GM20431 (cell line): Measurements from ENCODE around the gene PLAC8L1.
"Not testable (repeated sequence)": the region's sequence is repeated elsewhere in the genome, so short reads cannot be mapped to it uniquely, and the experiment has no call there.

Experiments
- in situ Hi-C: fragments of 300-500 bp; cut with MseI, MboI; formaldehyde crosslinking; loops from one replicate; pipeline ENCODE4 v1.15.0; 2020; ENCODE audit warnings: low sequenced_read_pairs; ENCODE audit not compliant: unreplicated experiment

The PLAC8L1 gene, protein sequence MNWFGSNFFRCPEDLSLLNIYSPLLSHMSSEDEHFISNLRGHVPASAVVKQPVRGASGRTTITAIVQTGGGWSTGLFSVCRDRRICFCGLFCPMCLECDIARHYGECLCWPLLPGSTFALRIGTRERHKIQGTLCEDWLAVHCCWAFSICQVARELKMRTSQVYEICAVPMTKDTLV

DNA sequence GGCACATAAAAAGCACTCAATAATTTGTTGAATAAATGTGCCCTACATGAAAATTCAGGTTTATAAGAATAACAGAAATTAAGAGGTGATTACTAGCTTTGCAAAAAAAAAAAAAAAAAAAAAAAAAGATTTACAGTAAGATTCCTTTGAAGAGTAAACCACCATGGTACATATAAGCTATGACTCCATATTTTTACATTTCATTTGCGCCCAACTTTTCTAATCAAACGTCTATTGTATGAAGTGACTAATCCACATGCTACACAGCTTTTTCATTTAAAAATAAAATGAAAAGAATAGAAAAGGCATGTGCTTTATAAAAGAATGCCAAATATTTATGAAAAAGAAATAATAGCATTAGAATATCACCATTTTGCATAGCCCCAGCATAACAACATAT lies at the start of gene PLAC8L1:
Gene PLAC8L1, minus strand, starts transcription at position 101 of the 400 bp plus-strand sequence. CDS start 1,266 bp downstream, outside the sequence.
- in situ Hi-C loops = no loop called here

DNA sequence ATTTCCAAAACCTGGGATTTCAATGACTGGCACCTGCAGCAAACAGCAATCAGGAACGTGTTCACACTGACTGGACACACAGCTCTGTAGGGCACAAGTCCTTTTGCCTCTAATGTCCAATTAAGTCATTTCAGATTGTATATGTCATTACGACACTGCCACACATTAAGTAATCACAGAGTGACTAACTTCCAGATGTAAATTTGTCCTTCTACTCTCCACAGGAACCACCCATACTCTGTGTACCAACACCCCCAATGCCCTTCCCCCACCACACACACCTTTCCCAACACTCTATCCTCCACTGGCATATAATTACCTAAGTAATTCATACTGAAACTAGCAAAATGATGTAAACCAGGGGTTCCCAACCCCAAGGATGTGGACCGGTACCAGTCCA lies 46.6 kb upstream of the PLAC8L1 start:
- in situ Hi-C loops = no loop called here

DNA sequence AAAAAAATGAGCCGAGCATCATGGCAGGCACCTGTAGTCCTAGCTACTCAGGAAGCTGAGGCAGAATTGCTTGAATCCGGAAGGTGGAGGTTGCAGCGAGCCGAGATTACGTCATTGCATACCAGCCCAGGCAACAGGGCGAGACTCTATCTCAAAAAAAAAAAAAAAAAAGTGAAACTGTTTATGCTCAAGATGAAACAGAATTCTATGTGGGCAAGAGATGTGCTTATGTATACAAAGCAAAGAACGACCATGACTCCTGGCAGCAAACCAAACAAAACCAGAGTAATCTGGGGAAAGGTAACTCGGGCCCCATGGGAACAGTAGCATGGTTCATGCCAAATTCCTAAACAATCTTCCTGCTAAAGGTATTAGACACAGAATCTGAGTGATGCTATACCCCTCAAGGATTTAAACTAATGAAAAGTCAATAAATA lies 32.6 kb upstream of the PLAC8L1 start:
- in situ Hi-C loops = no loop called here

DNA sequence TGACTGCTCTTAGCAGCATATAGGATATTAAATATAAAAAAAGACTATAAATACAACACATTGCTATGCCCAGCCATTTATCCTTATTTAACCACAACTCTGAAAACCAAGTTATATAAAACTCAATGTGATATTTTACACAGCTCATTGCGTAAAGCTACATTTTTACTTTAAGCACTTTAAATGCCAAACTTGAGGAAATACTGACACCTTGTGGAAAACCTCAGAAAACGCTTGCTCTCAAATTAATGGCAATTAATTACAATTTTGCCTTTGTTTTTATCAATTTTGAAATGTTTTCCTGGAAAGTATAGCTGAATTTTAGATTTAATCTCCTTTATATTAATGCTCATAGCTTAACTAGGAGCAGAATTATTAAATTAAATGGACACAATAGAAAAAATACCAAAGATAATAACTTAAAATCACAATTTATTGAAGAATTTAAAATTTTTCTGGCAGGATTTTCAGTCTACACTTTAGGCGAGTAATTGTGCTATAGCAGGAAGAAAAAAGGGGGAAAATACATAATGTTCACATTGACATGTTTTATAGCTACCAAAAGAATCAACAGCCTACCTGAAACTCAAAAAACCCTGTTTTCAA lies 25.2 kb upstream of the PLAC8L1 start:
- in situ Hi-C loops = no loop called here

DNA sequence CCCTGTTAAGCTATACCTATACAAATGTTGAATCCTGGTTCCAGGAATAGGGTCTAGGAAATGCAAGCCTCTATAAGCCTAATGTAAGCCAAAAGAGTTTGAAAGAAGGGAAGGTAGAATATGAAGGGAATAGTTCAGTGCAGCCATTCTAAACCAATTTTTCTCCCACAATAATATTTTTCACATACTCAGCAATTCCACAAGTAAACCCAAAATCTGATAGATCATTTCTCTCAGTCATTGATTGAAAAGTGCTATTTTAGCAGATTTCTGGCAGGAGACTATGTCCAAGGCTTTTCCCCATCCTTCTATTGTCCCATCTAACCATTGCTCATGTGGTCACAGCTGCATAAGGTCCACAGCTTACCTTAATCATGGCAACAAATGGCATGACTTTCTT lies 20.7 kb upstream of the PLAC8L1 start:
- in situ Hi-C loops = no loop called here

DNA sequence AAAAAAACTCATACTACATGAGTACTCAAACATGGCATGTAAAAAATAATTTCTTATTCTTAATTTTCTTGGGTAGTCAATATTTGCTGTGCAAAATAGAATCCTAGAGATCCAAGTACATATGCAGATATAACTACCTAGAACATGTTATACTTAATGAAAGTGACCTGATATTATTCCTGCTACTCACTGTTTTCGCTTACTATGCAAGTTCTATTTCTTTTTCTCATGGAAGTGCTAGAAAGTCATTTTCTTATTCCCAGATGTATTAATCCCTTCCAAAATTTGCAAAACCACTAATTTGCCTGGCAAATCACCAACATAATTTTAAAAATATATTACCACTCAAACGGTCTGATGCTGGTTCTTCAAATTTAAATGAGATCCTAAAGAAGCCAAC lies 19.2 kb upstream of the PLAC8L1 start:
- in situ Hi-C loops = no loop called here

DNA sequence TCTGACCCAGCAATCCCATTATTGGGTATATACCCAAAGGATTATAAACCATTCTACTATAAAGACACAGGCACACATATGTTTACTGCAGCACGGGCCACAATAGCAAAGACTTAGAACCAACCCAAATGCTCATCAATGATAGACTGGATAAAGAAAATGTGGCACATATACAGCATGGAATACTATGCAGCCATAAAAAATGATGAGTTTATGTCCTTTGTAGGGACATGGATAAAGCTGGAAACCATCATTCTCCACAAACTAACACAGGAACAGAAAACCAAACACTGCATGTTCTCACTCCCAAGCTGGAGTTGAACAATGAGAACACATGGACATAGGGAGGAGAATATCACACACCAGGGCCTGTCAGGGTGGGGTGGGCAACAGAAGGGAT lies 16.1 kb upstream of the PLAC8L1 start:
- in situ Hi-C loops = not testable (repeated sequence)

DNA sequence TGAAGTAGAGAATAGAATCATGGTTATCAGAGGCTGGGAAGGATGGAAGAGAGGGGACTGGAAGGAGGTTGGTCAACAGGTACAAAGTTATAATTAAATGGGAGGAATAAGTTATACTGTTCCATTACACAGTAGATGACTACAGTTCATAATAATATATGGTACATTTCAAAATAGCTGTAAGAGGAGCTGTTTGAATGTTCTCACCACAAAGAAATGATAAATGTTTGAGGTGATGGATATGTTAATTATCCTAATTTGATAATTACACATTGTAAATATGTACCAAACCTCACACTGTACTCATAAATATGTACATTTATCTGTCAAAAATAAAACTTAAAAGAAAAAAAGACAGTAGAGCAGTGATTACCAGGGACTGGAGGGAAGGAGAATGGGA lies 12.9 kb upstream of the PLAC8L1 start:
- in situ Hi-C loops = no loop called here

DNA sequence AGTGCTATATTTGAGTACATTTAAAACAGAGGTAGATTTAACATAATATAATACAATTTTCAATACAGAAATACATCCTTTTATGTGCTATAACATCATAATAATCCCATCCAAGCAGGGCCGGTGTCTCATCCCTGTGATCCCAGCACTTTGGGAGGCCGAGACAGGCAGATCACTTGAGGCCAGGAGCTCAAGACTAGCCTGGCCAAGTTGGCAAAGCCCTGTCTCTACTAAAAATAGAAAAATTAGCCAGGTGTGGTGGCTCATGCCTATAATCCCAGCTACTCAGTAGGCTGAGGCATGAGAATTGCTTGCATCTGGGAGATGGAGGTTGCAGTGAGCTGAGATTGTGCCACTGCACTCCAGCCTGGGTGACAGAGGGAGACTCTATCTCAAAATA lies 11.8 kb upstream of the PLAC8L1 start:
- in situ Hi-C loops = not testable (repeated sequence)

DNA sequence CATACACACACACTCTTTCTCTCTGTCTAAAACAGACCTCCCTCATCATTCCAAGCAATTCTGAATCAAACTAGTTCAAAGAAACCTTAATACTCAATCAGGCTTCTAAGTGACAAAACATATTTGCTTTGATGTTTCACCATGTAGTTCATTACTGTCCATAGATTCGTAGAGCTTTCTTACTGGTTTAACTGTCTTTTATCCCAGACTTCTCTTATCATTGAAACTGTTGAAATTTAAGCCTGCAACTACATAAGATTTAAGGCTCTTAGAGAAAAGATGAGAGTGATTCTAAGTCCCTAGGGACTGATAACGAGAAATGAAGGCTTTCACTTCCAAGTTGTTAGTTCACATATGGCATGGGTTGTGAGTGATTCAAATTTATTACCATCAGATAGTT lies 11.0 kb upstream of the PLAC8L1 start:
- in situ Hi-C loops = no loop called here

DNA sequence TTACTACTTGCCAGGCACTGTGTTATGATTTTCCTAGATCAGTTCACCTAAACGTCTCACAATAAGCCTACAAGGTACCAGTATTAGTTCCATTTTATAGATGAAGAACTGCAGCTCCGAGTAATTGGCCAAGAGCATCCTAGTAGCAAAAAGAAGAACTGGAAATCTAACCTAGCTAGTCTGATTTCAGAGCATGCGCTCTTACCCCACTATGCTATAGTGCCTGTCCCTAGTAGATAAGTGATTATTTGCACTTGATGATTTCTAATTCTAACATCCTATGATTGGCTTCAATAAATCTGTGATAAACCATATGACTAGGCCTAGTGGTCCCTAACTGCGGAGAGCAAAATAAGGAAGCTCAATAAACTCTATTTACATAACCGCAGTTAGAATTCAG lies 7.1 kb upstream of the PLAC8L1 start:
- in situ Hi-C loops = no loop called here

DNA sequence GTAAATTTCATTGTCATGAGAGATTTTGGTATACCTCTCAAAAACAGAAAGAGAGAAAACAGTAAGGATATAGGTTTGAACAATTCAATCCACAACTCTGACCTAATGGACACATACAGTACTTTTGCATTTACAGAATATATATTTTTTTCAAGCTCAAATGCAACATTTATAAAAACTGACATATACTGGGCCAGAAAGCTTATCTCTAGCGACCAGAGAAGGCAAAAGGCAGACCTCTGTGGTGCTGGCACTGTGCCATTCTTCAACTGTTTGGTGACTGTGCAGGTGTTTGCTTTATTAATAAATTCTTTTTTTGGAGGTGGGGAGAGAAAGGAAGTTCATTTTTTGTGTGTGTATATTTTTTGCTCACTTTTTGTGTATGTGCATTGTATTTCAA lies 6.0 kb upstream of the PLAC8L1 start:
- in situ Hi-C loops = no loop called here

DNA sequence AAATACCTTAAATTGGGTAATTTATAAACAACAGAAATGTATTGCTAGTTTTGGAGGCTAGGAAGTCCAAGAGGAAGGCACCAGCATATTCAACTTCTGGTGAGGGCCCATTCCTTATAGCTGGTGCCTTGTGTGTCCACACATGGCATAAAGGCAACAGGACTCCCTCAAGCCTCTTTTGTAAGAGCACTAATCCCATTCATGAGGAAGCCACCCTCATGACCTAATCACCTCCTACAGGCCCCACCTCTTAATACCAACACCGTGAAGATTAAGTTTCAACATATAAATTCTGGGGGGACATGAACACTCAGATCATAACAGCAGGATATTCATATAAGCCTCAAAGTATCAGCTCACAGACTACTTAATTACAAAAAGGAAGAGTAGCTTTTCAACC lies 4.0 kb upstream of the PLAC8L1 start:
- in situ Hi-C loops = no loop called here

DNA sequence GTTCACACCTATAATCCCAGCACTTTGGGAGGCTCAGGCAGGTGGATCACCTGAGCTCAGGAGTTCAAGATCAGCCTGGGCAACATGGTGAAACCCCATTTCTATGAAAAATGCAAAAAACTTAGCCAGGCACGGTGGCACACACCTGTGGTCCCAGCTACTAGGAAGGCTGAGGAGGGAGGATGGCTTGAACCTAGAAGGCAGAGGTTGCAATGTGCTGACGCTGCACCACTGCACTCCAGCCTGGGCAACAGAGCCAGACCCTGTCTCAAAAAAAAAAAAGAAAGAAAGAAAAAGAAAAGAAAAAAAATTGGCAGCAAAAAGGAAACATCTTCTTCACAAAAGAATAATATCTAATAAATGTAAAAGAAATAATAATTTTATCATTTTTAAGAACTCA lies 3.5 kb upstream of the PLAC8L1 start:
- in situ Hi-C loops = not testable (repeated sequence)

DNA sequence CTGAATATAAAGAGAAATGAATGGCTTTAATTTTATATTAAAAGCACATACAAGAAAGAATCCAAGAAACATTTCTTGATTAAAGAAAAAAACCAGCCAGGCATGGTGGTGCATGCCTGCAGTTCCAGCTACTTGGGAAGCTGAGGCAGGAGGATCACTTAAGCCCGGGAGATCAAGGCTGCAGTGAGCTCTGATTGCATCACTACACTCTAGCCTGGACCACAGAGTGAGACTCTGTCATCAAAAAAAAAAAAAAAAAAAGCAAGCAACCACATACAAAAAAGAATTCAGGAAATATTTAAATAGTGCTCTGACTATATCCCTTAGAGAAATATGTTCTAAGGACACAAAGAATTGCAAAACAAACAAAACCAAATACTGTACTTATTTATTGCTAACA lies 2.5 kb upstream of the PLAC8L1 start:
- in situ Hi-C loops = no loop called here

DNA sequence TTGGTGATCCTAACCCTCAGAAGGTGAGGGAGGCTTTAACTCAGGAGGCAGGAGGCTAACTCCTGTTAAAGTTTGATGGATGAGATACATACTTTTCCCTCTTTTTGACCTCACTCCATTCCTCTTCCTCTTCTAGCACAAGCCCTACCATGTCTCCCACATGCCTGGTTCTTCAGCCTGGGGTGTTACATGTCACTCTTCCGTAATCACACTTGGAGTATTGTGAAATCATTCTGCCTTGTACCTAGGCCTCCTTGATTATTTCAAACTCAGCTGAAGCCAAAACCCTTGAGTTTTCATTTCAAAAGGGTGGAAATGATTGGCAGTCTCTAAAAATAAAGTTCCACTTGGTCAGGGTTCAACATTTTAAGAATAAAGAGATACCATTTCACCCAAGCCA lies 1.8 kb downstream of the PLAC8L1 start:
- in situ Hi-C loops = no loop called here

DNA sequence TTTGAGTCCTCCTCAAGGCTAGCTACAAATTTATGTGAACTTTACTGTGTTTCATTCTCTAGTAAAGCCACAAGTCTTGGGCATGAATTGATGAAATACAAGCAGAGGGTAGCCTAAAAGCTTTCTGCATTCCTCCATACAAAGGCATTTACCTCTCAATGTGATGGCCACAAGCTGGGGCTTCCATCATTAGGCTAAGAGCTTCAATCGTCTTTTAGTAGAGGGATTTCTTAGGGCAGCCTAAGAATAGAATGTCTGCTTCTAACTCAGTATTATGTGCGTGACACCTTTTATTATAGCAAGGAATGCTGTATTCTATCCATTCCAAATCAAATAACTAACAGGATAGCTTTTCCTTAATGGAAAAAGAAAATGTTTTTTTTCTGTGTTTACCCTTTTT lies 3.7 kb downstream of the PLAC8L1 start:
- in situ Hi-C loops = no loop called here

DNA sequence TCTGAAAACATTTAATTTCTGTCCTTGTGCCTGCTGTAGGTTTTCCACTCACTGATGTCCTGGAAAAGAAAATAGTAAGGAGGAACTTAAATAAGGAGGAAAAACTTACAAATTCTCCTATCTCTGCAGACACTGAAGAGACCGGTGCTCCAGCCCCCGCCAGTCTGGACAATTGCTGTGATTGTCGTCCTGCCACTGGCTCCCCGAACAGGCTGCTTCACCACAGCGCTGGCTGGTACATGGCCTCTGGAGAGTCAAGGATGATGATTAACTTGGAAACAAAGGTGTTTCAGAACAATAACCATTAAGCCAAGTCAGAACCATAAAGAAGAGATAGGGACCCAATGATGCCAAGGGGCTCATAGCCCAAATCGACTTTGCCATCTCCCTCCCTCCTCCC lies 7.3 kb downstream of the PLAC8L1 start:
- in situ Hi-C loops = no loop called here

DNA sequence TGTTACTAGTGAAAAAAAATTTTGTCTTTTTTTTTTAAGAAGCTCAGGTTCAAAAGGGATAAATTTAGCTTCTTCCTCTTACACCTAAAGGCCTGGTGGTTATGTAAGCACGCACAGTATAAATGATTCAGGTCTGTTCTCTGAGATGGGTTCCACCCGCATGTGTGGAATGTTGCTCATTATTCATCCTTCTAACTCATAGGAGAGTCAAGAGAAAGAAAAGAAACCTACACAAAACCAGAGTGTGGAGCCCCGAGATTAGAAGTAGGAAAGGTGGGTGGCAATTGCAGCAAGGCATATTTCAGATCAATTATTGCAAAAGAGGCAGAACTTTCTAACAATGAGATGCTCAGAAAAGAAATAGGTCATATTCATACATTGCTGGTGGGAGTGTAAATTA lies 13.5 kb downstream of the PLAC8L1 start:
- in situ Hi-C loops = no loop called here

DNA sequence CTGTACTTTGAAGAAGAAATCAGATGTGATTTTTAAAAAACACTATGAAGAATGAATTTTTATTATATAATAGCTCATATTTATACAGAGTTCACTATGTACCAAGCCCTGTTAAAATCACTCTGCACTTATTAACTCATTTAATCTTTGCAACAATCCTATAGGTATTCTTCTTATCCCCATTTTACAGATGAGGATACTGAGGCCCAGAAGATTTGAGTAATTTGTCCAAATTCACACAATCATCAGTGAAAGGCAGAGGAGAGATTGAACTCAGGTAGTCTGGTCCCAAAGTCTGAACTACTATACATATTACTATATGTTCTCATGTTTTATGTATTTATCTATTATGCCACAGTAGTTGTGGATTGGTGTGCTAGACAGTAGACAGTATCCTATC lies 16.1 kb downstream of the PLAC8L1 start:
- in situ Hi-C loops = no loop called here

DNA sequence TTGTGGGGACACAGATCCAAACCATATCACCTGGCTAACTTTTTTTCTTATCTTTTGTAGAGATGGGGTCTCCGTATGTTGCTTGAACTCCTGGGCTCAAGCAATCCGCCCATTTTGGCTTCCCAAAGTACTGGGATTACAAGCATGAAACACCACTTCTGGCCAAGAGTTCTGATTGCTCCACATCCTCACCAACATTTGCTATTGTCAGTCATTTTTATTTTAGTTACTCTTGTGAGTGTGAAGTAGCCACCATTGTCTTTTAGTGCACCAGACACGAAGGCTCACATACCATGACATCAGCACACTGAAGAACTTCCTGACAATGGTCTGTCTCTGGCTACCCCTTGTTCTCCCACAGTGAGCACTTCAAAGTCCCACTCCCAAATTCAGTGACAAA lies 17.3 kb downstream of the PLAC8L1 start:
- in situ Hi-C loops = no loop called here

DNA sequence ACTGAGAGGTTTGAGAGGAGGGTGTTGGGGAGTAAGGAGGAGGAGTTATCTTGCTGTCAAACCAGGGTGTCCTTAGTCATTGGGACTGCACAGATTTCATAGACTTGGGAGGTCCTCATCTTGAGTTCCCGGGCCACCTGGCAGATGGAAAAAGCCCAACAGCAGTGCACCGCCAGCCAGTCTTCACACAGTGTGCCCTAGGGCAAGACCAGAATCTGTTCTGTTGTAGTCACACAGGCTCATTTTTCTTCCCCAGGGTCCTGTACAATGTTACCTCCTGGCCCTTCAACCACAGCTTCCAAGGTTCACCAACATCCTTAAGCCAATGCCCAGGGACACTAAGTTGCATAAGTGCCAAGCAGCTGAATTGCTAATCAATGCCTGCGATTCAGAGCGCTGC lies 21.0 kb downstream of the PLAC8L1 start:
- in situ Hi-C loops = no loop called here
